AG09319 (cell line): ENCODE data around the gene CARMIL1.
"Not testable (repeated sequence)": the region's sequence is repeated elsewhere in the genome, so short reads cannot be mapped to it uniquely, and the experiment has no call there.

ENCODE experiments used
- DNase-seq: peaks from one replicate; pipeline ENCODE4 v3.0.0-alpha.2; 2010; ENCODE audit warnings: low read depth; ENCODE audit errors: extremely low read depth
- CTCF ChIP-seq: IDR thresholded peaks from 2 replicates; pipeline ENCODE4 v1.5.1; 2011; ENCODE audit warnings: low read depth, mild to moderate bottlenecking, inconsistent platforms, low read length, moderate library complexity

CARMIL1 gene

GRCh38 chr6:25369036-25369432 is 89.9 kb downstream of the CARMIL1 start:
- no peak for DNase-seq
- TF ChIP-seq CTCF = no peak

- no peak for DNase-seq
- TF ChIP-seq CTCF = no peak
Measured at GRCh38 chr6:25369433-25370177, 90.4 kb downstream of the CARMIL1 start.

- TF ChIP-seq CTCF = no peak
- DNase-seq = no peak
Measured at GRCh38 chr6:25370178-25371036, 91.2 kb downstream of the CARMIL1 start.

DNA sequence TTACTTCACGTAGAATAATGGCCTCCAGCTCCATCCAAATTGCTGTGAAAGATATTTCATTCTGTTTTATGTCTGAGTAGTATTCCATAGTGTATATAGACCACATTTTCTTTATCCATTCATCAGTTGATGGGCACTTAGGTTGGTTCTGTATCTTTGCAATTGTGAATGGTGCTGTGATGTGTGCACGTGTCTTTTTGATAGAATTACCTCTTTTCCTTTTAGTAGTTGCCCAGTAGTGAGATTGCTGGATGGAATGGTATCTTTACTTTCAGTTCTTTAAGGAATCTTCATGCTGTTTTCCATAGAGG is 91.8 kb downstream of the CARMIL1 start:
- no peak for TF ChIP-seq CTCF

DNA sequence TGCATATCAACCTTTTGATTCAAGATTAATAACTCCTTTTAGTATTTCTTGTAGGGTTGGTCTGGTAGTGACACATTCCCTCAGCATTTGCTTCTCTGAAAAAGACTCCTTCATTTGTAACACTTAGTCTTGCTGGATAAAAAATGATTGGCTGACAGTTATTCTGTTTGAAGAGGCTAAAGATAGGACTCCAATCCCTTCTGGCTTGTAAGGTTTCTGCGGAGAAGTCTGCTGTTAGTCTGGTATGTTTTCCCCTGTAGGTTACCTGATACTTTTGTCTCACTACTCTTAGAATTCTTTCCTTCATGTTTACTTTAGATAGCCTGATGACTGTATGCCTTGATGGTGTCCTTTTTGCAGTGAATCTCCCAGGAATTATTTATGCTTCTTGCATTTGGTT is 96.0 kb downstream of the CARMIL1 start:
- no peak for DNase-seq
- no peak for TF ChIP-seq CTCF

More for the DNA sequence above, 91.8 kb downstream of the CARMIL1 start:
- no peak for DNase-seq

- no peak for TF ChIP-seq CTCF
- no peak for DNase-seq
Measured at GRCh38 chr6:25377664-25378063, 98.5 kb downstream of the CARMIL1 start.

GRCh38 chr6:25381077-25381476 is 101.9 kb downstream of the CARMIL1 start:
- no peak for TF ChIP-seq CTCF
- no peak for DNase-seq

GRCh38 chr6:25382476-25382875 is 103.3 kb downstream of the CARMIL1 start:
- not testable (repeated sequence) for DNase-seq
